Measurements from ENCODE around the gene EMC7. TPM values are rescaled to one million over a fixed set of nuclear protein-coding genes. Genes with fewer than 3 reads are reported as not detected.
"Not testable (repeated sequence)": the region's sequence is repeated elsewhere in the genome, so short reads cannot be mapped to it uniquely, and the experiment has no call there.

Gene EMC7
- total RNA-seq = 35.5 and 35.7 TPM in 2 replicates
- polyA plus RNA-seq (2012) = 130 TPM

DNA sequence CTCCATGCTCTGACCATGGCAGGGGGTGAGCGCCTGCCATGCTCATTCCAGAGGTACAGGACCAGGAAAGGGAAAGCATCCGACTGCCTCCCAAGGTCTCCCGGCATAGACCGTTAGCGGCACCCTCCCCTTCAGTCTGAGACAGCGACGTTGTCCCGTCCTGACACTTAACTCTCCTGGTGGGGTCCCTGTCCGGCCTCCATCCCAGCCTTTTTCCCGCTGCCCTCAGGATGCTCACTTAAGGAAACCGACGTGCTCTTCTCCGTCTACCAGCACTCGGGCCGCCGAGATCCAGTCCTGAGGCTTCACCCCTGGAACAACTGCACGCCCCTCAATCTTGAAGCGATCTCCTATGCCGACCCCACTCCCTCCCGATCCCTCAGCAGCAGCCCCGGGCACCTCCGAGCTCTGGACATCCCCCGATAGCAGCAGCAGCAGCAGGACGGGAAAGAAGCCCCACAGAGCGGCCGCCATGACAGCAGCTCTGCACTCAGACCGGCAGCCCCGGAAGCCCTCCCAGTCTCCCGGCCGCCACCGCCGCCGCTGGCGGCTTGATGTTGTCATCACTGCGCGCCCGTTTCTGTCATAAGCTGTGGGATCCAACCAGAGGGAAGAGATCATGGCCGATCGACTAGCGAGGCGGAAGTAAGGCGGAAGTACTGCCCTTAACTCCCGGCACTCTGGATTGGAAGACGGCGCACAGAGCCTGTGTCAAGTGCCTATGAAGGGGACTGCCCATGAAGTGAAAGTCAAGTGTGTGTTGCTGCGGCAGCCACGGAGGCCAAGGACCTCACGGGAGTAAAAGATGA, at the start of gene EMC7, which contains the start of gene PGBD4:
Gene EMC7, minus strand, starts transcription at position 497 of the 809 bp plus-strand sequence. Its CDS starts 23 bp downstream, at position 474.
Gene PGBD4, plus strand, starts transcription at position 718 of the 809 bp plus-strand sequence. CDS start 449 bp downstream, outside the sequence.
- DNase-seq (ENCODE audit: low read depth) = peak; percentile 99

DNA sequence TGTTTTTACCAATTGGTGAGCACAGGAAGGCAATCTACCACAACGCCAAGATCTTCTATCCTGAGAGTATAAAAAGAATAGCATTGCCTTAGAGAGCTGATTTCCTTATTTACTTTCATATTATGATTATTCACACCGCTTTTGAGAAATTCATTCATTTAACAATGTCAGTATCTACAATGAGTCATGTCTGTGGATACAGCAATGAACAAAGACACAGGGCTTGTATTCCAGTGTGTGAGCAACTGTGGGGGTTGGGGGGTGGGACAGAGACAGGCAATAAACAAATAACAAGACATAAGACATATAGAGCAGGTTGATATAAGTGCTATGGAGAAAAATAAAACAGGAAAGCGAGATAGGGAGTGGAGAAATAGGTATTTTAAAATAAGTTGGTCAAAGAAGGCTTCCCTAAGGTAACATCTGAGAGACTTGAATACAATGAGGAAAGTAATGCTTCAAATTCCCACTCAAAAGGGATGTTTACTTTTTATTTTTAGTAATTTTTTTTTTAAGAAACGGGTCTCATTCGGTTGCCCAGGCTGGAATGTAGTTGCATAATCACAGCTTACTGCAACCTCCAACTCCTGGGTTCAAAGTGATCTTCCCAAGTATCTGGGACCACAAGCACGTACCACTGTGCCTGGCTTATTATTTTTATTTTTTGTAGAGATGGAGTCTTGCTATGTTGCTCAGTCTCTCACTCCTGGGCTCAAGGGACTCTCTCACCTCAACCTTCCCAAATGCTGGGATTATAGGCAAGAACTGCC, 45.9 kb upstream of the EMC7 start:
- DNase-seq (ENCODE audit: low read depth) = no peak

DNA sequence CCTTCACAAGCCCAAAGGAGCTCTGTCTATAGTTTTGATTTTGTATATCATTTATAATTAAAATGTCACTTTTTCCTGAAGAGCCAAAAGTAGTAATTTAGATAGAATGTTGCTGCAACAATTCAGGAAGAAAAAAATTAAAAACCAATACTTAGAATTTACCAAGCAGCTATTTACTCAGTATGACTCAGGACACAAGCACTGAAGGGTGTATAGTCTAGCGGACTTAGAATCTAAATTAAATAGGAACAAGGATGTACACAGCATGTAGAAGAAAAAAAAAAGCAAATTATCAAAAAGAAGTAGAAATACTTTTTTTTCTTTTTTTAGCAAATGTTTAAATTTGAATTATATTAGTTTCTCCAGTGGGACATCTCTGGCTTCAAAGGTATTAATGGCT, 31.8 kb upstream of the EMC7 start:
- no peak for DNase-seq (ENCODE audit: low read depth)

DNA sequence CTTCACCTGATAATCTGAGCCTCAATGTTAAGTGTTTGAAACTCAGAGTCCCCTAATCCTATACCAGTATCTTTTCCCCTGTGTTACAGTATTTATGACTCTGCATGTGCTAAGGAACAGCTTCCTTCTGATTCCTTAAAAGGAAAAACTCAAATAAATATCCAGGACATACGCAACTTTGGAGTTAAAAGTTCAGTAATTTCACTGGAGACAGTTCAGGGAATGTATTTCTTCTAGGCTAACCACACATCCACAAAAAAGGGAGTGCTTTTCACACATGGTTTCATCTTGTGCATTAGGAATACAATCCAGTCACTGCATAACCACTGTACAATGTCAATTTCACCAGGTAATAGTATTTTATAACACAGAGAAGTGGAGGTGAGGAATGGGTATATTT, 31.2 kb upstream of the EMC7 start:
- no peak for DNase-seq (ENCODE audit: low read depth)

DNA sequence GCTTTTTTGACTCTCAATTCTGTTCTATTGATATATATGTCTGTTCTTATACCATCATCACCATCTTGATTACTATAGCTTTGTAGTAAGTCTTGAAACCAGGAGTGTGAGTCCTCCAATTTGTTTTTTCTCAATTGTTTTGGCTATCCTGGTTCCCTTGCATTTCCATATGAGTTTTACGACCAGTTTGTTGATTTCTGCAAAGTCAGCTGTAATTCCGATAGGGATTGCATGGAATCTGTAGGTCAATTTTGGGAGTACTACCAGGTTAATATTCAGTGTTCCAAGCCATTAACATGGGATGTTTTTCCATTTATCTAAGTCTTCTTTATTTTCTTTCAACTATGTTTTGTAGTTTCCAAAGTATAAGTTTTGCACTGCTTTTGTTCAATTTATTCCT, 27.2 kb upstream of the EMC7 start:
- no peak for DNase-seq (ENCODE audit: low read depth)

DNA sequence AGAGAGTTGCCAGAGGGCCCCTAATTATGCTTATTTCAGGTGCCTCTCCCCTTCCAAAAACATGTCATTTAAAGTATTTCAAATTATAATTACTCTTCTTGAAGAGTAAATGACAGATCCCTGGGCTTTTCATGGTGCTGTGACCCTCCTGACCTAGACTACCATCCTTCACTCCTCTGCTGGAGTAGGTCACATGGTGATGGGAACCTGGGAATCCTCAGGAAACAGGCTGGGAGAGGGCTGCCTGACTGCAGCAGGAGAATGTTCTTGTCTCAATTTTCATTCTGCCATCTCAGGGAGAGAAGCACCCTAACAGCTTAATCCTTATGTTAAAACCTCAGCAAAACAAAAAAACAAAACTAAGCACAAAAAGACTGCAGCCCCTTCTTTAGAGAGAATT, 24.9 kb upstream of the EMC7 start:
- DNase-seq (ENCODE audit: low read depth) = no peak

DNA sequence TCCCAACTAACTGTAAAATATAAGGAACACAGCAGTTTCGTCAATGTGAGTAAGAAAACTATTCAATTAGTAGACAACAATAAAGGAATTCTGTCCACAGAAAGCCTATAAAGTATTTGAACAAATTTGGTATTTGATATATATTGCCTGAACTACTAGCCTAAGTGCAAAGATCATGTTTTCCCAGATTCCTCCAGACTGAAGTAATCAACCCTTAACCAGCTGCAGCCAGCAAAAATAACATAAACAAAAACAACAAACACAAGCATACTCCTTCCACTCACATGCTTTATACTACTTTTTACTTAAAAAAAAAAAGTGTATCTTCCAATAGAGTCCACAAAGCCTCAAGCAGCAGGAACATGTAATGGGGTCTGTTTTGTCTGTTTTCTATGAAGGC, 24.3 kb upstream of the EMC7 start:
- no peak for DNase-seq (ENCODE audit: low read depth)

DNA sequence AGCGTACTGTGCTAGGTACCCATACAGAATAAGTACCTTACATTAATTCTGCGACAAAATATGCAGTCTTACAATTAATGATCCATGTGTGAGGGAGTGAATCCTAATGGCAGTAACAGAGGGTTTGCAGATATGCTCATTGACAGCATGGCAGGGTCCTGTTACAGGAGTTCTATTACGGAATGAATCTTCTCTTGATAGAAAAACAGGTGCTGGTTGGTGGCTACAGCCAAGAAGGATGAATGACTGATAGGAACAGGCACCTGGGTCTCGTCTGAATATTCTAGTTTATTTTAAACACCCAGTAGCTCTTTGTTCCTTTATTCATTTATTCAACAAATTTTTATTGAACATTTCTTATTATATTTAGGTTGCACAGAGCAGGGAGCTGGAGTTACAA, 23.0 kb upstream of the EMC7 start:
- peak; percentile 75 for DNase-seq (ENCODE audit: low read depth)

DNA sequence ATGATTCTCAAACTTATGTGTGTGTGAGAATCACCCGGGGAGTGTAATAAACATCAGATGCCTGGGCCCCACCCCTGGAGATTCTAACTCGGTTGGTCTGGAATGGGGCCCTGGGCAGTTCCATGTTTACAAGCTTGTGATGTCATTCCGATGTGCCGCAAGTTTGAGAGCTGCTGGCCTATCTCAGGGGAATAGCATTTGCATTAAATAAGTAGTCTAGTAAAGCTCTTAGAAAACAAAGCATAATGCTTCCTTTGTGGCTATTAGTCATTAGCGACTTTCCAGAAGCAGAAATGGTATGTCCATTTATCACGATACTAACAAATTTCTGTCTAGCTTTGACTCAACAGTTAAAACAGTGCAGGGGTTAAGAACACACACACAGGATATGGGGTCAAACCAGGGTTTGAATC, 21.1 kb upstream of the EMC7 start:
- peak; percentile 73 for DNase-seq (ENCODE audit: low read depth)

DNA sequence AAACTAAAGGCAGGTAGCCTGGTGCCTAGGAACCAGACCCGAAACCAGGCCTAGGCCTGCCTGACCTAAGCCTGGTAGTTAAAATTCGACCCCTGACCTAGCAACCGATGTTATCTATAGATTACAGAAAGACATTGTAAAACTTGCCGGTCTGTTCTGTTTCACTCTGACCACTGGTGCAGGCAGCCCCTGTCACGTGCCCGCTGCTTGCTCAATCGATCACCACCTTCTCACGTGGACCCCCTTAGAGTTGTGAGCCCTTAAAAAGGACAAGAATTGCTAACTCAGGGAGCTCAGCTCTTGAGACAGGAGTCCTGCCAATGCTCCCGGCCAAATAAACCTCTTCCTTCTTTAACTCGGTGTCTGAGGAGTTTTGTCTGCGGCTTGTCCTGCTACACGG, 20.1 kb upstream of the EMC7 start:
- not testable (repeated sequence) for DNase-seq (ENCODE audit: low read depth)

DNA sequence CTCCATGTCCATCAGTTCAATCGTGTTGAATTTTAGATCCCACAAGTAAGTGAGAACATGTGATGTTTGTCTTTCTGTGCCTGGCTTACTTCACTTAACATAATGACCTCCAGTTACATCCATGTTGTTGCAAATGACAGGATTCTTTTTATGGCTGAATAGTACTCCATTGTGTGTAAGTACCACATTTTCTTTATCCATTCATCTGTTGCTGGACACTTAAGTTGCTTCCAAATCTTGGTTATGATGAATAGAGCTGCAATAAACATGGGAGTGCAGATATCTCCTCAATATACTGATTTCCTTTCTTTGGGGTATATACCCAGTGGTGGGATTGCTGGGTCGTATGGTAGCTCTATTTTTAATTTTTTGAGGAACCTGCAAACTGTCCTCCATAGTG, 18.8 kb upstream of the EMC7 start:
- not testable (repeated sequence) for DNase-seq (ENCODE audit: low read depth)

DNA sequence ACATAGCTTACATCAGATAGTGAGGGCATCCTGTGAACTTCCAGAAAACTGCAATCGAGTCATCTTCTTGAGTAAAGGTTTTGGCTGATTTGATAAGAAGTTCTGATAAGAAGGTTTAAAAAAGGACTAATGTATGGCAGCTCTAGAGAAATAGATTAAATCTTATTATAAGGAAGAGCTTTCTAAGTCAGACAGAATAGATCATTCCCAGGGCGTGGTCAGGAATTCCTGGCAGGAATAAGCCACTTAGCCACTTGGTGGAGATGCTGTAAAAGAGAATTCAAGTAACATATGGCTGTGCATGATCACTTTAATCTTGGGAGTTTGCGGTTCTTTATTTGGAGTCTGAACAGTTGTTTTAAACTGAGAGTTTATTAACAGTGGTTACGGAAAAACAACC, 17.6 kb upstream of the EMC7 start:
- DNase-seq (ENCODE audit: low read depth) = peak; percentile 67

DNA sequence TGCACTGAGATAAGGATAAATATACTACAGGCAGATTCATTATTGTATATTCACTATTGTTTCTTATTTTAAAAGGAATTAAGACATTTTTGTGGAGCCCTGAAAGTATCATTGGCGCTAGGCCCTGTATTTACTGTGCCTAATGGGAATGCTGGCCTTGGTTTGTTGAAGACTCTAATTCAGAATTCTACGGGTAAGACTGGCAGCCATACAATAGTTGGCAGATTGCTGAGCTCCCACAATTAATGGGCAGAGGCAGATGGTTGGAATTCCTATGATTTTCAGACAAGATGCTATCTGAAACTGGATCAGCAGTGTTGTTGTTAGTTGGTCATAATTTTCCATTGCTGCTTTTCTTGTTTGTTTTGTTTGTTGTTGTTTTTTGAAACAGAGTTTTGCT, 15.0 kb upstream of the EMC7 start:
- peak; percentile 71 for DNase-seq (ENCODE audit: low read depth)

DNA sequence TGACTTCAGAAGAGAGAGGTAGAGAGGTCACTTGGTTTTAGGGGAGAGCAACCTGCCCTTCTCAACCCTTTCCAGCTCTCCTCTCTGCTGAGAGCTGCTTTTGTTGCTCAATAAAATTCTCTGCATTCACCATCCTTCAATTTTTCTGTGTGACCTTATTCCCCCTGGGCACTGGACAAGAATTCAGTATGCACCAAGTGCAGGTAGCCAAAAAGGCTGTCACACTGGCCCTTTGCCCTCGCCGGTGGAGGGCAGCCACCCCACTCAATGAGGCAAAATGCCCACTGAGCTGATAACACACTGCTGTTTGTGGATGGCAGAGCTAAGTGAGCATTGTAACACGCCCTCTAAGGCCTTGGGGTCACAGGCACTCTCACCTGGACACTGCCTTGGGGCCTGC, 13.1 kb upstream of the EMC7 start:
- no peak for DNase-seq (ENCODE audit: low read depth)

DNA sequence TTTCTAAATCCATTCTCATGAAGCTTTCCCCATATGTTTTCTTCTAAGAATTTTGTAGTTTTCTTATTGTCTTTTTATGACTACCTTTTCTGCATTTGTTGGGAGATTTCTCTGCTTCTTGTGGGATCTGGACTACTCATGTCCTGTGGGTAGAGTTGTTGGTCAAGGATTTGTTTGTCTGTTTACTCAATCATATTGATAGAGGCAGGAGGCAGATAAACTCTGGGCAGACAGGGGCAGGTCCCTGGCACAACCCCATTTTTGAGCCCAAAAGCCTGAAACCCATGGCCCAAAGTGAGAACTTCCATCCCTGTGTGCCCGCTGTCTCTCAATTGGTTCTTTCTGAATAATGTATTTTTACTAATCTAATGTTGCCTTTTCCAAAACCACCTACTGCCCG, 12.6 kb upstream of the EMC7 start:
- no peak for DNase-seq (ENCODE audit: low read depth)

DNA sequence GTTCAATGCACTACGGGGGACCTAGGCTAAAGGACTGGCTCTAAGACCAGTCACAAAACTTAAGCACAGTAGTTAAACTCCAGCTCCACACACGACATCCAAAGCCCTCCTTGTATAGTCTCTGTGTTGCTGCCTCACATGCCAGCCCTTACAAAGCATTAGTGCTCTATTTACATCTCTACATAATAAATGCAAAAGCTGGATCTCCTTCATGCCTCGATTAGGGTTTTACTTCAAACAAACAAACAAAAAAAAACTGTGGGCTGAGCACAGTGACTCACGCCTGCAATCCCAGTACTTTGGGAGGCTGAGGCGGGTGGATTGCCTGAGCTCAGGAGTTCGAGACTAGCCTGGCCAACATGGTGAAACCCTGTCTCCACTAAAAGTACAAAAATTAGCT, 9.8 kb upstream of the EMC7 start:
- DNase-seq (ENCODE audit: low read depth) = no peak

DNA sequence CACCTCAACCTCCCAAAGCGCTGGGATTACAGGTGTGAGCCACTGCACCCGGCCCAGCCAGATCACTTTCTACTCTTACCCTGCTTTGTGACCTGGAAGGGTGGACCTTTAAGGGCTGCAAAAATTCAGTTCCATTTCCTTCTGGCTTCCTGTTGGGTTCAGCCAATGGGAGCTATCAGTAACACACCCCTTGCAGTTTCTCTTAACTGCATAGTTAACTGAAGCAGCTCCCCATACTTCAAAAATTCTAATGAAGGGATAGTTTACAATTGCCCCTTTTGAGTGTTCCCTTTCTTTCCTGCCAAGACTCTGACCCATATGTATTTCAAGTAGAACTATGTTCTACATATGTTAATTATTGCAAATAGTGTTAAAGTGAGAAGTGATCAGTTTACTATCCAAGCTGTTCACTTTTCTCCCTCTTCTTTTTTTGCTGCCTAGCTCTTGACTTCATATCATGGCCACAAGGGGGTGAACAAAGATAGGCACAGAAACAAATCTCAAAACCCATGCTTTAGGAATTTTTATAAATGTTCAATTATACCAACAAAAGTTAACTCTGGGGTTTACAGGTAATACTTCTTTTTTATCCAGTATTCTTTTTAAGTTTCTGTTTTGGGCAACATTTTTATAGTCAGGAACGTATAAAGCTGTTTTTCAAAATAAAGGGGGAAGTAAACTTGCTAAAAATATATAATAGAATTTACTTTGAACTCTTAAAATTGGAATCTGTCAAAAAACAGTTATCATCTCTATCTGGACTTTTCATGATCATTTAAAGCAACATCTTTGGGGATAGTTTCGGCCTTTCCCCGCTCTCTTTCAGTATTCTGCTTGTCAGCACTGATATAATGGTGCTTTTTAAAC, 8.4 kb upstream of the EMC7 start:
- peak; percentile 57 for DNase-seq (ENCODE audit: low read depth)

DNA sequence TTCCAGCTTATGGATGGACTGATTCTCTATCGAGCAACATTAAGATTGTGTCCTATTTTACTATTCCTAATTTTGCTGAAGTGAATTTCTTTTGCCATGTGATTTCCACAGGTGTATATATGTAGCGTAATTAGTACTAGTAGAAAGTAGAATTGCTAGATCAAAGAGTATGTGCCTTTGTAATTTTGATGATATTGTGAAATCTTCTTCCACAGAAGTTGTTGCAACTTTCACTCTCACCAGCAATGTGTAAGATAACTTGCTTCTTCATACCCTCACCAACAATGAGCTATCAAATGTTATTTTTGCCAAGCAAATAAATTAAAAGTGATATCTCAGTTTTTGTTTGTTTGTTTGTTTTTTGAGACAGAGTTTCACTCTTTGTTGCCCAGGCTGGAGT, 5.7 kb upstream of the EMC7 start:
- no peak for DNase-seq (ENCODE audit: low read depth)

DNA sequence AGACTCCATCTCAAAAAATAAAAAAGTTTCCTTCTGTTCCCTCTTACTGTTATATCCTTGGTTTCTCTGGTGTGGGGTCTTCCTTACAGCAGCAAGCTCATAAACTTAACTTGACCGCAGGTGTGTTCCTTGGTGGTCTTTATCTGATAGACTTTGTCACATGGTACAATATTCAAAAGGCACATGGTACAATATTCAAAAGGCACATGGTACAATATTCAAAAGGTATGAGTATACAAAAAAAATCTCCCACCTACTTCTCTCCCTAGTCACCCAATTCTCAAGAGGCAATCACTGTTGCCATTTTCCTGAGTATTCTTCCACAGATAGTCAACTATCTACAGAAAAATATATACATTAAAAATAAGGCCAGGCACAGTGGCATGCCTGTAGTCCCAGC, 4.8 kb upstream of the EMC7 start:
- no peak for DNase-seq (ENCODE audit: low read depth)

DNA sequence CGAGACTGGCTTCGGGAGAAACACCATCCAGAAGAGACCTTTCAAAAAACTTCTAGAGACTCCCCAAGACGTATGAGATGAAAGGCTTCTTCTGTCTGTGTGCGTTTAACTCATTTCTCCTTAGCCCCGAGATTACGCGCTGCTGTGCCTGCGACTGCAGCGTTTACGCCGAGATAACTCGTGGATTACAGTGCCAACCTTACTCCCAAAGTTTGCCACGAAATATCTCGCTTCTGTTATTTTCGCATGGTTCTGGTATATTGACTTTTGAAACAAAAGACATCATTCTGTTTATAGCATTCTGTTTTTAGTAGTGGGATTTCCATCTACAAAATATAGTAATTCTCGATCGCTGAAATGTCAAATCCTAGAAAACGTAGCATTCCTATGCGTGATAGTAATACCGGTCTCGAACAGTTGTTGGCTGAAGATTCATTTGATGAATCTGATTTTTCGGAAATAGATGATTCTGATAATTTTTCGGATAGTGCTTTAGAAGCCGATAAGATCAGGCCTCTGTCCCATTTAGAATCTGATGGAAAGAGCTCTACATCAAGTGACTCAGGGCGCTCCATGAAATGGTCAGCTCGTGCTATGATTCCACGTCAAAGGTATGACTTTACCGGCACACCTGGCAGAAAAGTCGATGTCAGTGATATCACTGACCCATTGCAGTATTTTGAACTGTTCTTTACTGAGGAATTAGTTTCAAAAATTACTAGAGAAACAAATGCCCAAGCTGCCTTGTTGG, 688 bp upstream of the EMC7 start:
- DNase-seq (ENCODE audit: low read depth) = no peak

DNA sequence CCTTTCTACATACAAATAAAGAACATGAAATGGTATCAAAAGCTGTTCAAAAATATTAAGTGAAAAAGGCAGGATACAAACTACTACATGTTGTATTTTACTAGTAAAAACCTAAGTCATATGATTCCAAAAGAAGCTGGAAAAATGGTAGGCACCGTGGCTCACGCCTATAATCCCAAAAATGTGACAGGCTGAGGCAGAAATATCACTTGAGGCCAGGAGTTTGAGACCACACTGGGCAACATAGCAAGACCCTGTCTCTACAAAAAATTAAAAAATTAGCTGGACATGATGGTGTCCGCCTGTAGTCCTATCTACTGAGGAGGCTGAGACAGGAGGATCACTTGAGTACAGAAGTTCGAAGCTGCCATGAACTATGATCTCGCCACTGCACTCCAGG, 1.7 kb downstream of the EMC7 start:
- no peak for DNase-seq (ENCODE audit: low read depth)

Measured in myocyte (in vitro differentiated cells).